Astrocyte of the hippocampus (primary cell): ENCODE measurements around the gene GRM4.
A peak's percentile ranks its signal among the peaks of the same experiment; 100 is the strongest.
"Not testable (repeated sequence)": the region's sequence is repeated elsewhere in the genome, so short reads cannot be mapped to it uniquely, and the experiment has no call there.

ENCODE experiments used
- DNase-seq: peaks from one replicate; pipeline ENCODE4 v3.0.0; 2011; ENCODE audit warnings: low read depth, low spot score

GRM4 gene

DNA sequence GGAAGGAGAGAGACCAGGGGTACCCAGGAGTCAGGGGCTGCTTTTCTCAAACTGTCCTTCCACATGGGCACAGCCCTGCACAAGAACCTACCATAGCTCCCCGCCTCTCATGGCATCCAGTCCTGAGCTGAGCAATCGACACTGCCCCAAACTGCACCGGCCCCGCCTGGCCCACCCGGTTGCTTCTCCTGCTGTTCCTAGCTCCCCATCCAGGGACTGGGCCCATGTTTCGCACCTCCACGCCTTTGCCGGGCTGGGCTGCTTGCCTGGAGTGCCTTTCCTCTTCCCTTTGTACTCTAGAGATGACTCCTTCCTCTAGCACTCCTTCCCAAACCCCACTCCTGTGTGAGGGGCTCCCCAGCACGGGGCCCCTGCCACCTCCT, 123.0 kb downstream of the GRM4 start:
- DNase-seq = no peak

DNA sequence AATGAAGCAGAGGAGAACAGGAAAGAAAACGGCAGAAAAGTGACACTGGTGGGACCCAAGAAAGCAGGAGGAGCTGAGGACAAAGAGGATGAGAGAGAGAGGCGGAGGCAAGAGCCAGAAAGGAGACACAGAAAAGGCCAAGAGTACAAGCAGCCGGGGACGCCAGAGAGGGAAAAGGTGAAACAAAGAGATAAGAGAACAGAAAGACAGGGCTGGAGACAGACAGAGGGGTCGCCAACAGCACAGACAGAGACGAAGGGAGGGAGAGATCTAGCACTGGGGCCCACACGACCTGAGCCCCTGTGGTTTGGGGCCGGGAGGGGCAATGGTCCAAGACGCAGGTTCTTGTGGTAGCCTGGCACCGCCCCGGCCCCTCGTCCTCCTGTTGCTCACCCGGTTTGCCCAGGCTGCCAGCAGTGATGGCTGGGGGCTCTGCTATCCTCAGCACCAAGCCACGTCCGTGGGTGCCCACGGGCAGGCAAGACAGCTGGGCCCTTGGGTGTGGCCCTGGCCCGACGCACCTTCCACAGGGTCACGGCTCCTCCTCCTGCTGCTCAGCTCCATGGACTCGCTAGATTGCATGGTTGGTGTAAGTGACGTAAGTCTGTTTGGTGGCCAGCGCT, 123.5 kb downstream of the GRM4 start:
- no peak for DNase-seq

DNA sequence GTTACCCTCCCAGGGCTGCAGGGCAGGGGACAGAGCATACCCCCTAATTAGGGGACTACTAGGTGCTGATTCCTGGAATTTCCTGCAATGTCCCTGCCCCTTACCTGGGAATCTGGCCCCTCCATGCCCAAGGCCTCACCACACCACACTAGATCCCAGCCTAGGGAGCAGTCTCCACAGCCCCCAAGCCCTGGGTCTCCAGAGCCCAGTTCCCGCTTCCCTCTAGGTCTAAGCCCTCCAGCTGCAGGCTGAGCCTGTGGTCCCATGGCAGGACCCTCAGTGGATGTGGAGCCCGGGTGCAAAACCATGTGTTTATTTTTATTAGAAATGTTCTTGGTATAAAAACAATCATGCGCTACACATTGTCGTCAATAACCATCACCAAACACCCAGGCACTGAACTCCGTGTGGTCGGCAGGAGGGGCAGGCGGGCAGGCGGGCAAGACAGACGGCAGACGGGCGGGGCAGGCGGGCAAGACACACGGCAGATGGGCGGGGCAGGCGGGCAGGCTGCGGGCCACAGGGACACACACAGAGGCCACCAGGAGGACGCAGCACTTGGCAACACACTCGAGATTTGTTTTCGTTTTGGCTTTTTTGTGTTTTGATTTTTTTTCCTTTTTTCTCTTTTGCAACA, 124.2 kb downstream of the GRM4 start:
- no peak for DNase-seq

DNA sequence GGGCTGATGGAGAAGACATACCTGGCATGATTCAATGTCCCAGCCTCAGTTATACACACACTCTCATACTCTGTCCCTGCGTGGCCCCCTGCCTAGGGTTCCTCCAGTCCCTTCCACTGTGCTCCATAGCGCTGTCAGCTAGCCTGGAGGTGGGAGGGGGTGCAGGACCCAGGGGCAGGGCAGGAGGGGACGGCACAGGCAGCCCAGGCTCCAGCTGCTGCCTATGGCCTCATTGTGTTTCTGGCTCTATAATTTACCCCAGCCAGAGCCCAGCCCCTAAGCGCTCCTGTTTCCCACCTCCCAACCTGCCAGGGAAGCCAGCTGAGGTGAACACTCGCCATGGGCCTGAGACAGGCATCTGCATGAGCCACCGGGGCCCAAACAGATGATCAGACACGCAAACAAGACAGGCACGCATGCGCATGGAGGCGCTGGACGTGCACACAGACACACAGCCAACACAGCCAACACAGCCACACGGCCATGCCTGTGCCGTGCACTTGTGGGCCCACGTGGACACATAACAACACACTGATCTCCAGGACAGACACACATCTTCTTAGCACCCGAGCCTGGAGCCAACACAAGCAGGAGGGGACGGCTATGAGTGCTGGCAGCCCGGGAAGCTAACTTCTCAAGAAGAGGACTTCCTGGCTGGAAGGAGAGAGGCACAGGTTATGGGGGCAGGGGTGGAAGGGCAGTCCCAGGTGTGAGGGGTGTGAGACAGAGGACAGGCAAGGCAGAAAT, 124.9 kb downstream of the GRM4 start:
- DNase-seq = no peak

DNA sequence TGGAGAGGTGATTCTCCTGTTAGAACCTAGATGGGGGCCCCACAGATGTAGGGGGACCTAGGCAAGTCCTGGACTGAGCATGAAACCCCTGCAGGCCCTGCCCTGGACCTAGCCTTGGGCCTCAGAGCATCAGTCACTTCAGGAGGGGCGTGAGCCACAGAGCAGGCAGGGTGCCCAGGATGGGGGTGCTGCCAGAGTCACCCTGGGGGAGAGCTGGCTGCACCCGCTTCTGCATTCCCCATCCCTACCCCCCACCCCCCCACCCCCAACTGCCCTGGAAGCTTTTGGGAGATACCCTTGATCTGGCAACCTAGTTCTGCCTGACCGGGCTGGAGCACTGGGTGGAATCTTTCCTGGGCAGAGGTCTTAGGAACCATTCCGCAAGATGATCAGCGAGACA, 125.6 kb downstream of the GRM4 start:
- DNase-seq = no peak

DNA sequence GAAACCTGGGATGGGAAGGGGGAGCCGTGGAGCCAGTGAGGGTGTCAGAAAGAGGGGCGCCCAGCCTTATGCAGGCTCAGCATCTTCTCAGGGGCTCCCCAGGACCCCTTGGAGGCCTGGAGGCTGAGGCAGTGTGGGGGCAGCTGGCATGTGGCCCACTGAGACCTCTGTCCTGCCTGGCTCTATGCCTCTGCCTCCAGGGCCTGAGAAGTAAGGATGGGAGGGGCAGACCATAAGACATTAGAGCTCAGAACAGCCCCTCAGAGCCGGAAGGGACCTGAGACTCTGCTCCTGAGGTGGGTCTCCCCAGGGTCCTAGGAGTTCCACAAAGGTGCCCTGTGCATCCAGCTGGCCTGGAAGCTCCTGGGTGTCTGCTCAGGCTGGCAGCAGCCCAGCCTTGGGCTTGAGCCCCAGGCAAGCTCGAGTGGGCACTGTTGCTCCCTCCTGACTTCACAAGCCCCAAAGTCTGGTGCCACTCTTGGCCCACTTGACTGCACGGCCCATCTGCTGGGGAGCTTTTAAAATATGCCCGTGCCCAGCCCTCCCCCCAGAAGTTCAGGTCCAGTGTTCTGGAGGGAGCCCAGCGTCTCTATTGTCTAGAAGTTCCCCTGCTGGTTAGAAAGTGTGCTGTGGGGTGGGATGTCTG, 126.8 kb downstream of the GRM4 start:
- DNase-seq = no peak

DNA sequence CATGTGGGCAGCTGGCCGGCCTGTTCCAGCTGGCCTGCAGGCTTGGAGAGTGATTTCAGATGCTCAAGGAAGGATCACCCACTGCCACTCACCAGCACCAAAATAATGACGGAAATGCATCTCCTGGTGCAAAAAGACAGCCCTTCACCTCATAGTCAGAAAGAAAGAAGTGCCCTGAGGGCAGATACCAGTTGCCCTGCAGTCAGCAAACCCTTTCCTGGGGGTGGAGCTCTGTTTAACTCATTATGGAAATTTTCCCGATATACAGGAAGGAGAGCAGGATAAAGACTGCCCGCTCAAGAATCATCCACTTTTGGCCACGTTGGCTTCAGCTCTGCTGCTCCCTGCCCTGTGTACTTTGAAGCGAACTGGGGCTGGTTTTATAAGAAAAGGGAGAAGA, 127.9 kb downstream of the GRM4 start:
- no peak for DNase-seq

DNA sequence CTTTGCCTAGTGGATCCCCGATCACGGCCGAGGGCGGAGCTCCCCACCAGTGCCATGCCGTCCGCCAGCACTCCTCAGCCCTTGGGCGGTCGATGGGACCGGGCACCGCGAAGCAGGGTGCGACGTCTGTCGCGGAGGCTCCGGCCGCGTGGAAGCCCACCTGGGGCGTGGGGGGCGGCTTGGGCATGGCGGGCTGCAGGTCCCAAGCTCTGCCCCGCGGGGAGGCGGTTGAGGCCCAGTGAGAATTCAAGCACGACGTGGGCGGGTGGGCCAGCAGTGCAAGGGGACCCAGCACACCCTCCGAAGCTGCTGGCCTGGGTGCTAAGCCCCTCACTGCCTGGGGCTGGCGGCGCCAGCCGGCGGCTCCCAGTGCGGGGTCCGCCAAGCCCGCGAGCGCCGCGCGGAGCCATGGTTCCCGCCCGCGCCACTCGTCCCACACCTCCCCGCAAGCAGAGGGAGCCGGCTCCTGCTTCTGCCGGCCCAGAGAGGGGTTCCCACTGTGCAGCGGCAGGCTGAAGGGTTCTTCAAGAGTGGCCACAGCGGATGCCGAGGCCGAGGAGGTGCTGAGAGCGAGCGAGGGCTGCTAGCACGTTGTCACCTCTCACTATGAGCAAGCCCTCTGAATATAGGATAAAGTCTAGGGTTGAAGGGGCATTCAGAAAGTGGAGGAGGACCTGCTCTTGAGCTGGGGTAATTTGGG, 128.6 kb downstream of the GRM4 start:
- DNase-seq = no peak

DNA sequence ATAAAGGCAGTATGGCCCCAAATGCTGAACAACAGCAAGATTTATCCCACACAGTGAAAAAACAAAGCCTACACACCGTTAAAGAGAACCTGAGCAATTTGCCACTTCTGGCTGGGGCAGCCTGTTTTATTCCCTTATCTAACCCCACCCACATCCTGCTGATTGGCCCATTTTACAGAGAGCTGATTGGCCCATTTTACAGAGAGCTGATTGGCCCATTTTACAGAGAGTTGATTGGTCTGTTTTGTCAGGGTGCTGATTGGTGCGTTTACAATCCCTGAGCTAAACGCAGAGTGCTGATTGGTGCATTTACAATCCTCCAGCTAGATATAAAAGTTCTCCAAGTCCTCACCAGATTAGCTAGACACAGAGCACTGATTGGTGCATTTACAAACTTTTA, 129.3 kb downstream of the GRM4 start:
- DNase-seq = not testable (repeated sequence)

DNA sequence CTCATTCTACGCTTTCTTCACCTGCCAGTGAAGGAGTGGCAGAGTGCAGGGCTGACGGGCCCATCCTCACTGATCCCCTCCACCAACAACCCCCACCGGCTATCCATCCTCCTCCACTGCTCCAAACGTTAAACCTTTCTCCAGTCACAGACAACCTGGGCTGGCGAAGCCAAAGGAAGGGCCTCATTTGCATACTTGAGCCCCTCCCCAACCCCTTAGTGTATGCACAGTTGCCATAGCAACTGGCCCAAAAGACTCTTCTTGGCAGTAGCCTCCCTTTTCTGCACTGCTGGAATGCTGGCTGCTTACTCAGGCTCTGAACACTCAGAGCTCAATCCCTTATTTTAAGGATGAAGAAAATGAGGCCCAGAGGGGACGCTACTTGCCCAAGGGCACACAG, 130.3 kb downstream of the GRM4 start:
- peak; percentile 75 for DNase-seq

DNA sequence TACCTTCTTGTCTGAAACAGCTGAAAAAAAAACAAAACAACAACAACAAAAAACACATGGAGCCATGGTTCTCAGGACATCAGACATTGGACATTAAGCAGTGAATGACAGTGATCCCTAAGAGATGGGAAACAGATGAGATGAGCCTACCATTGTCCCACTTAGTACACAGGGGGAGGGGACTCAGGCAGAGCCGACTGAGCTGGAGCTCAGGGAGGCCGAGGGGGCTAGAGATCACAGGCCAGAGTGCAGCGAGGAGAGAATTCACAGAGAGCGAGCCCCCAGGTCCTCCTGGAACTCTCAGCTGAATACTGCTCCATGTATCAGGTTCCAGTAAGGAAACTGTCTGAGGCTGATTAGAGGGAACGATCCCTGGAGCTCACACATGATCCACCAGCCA, 134.6 kb downstream of the GRM4 start:
- DNase-seq = no peak

DNA sequence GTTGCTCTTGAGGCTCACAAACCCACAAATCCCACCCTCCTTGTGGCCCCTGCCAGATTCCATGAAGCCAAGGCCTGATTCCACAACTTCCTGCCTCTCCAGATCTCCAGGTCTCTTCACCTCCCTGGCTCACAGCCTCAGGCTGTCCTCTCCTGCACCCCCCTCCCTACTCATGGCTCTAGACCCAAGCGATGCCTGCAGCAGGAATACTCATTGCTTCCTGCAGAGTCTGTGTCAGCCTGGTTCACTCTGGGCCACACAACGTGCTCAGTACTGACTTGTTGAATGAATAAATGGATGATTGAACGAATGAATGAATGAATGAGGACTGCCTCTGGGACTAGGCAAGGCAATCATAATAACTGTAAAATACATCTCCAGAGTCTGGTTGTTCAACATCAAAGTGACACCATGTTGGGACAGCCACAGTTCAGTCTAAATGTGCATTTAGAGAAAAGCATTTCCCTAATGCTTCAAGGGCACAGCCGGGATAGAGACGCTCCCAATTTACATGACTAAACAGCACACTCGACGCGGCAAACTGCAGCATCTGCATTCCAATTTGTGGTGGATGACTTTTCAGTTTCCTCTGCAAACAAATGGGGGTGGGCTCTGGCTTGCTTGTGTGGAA, 139.9 kb downstream of the GRM4 start:
- no peak for DNase-seq

DNA sequence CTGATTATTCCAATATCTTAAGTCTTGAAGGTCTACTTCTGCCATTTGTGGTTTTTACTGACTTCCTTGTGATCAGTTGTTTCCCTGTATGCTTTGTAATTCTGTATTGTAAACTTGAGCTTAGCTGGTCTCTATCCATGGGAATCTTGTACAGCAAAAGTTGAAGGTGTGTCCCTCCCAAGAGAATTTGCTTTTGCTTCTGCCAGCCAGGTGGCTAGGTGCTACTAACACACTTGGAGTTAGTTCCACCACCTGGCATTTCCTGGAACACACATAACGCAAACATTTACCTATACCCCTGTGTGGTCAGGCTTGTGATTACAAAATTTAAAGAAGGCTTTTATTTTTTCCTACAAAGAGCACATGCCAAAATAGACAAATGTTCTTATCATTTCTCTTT, 141.2 kb downstream of the GRM4 start:
- no peak for DNase-seq

DNA sequence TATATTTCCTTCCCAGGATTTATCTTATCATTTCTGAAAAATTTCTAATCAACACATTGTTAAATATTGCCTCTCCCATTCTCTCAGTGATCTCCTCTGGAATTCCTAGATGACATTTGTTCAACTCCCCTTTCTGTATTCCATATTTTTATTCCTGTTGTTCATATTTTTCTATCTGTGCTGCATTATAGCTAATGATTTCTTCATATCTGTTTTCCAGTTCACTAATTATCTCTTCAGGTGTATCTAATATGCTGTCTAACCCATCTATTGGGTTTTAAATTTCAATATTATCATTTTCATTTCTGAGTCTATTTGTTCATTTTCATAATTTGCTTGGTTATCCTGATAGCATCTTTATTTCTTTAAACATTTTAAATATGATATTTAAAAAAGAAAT, 141.9 kb downstream of the GRM4 start:
- DNase-seq = no peak

DNA sequence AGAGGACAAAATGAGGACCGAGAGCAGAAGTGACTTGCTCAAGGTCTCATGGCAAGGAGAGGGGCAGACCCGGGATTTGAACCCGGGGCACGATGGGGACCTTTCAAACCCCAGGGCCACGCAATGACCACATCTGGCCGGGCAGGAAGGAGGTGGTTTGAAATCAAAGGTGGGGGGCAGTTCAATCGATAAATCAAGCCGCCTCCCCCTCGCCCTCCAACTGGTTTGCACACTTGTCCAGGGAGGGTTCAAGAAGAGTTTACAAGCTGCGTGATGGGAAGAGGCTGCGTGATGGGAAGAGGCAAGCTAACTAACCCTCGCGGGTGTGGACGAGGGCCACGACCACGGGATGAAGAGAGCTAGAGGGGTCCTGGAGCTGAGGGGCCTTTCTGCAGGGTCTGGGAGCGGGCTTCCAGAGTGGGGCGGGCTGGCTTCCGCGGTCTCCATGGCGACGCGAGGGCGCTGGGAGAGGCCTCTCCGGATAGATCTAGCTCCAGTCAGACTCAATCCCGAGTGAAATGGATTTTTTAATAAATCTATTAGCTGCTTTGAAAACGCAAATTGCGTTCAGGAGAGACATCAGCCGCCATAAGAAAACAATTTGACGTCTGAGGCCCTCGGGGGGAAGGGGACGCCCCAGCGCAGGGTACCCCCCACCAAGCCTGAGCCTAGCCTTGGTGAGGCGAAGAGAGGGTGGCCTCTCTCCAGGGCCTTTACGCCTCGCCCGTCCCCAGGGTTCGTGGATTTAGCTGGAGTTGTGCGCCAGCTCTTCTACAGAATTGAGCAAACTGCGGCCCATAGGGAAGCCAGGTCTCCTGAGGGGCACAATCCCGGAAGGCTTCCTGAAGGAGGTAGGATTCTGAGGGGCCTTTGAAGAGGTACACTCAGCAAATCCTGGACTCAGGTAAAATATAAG, 143.9 kb downstream of the GRM4 start:
- no peak for DNase-seq

DNA sequence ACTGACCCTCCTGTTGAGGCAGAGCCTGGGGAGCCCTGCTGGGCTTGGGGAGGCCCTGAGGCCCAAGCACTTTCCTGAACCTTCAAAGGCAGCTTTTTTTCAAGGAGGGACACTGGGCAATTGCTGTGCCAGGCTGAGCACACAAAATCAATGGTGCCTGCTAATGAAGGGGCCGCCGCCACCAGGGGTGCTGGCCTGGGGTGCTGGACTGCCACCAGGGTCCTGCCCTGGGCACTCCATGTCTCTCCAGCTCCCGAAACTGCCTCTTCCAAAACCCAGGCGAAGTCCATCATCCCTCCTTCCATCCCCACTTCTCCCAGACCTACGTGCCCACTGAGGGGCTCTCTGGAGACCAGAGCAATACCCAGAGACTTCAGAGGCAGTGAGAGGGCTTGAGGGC, 145.6 kb downstream of the GRM4 start:
- no peak for DNase-seq

DNA sequence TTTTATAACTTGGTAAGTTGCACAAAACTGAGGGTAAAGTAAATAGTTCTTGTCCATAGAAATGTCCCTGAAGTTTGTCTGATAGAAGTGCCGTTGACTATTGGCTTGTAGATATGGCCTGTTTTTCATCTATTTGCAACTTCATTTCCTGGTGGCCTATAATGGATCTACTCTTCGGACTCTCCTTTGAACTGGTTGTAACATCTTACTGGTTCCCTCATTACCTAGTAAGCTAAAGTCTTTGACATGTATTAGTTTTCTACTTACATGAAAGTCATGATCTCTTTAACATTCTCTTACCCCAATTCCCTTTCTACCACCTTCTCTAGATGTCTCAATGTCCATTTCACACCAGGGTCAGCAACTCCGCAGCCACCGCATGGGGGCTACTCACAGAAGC, 146.3 kb downstream of the GRM4 start:
- no peak for DNase-seq

DNA sequence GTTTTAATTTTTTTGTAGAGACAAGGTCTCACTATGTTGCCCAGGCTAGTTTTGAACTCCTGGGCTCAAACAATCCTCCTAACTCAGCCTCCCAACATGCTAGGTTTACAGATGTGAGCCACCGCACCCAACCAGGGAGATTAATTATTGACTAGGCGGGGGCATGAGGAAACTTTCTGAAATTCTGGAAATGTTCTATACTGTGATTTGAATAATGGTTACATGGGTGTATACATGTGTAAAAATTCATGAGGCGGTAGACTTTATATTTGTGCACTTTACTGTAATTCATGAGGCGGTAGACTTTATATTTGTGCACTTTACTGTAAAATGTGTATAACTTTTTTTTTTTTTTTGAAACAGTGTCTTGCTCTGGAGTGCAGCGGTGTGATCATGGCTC, 147.2 kb downstream of the GRM4 start:
- no peak for DNase-seq

DNA sequence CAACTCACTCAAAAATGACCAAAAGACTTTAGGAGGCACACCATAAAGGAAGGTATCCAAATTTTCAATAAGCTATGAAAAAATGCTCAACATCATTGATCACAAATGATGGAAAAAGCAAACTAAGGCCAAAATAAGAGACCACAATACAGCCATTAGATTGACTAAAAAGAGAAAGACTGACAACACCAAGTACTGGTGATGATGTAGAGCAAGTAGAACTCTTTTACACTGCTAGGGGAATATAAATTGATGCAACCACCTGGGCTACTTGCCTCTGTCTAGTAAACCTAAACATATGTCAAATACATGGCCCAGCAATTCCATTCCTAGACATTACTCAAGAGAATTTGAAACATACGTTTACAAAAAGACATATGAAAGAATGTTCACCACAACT, 148.6 kb downstream of the GRM4 start:
- DNase-seq = no peak

DNA sequence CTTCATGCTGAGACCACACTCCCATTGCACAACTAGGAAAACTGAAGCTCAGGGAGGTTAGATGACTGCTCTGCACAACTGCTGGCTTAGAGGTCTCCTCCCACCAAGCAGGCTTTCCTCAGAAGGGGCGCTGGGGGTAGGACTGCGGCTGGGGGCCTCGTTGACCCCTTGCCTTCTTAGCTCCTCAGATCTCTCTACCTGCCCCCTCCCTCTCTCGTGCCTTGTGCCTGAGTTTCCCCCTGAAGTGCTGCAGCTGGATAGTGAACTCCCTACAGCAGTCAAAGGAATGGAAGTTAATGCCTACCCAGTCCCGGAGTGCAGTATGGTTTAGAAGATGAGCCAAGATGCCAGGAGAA, 149.8 kb downstream of the GRM4 start:
- DNase-seq = no peak
